ENCODE measurements around the gene RAB39B. TPM values are rescaled to one million over a fixed set of nuclear protein-coding genes. Genes with fewer than 3 reads are reported as not detected.

Gene RAB39B
- polyA plus RNA-seq, 1 donor (not counting 4 experiments of a cell fraction or from before 2014, with no cell fraction given), result 0.07 TPM

GRCh38 chrX:155221351-155221750 is 42.9 kb downstream of the RAB39B start:
- Histone ChIP-seq H2AFZ (ENCODE audit: control insufficient read depth, low read length) (no peak overlapping the region), H3K9me3 (ENCODE audit: control insufficient read depth, low read depth, low read length) (no peaks in the 10 kb centered on the region), H3K36me3 (ENCODE audit: control insufficient read depth in 2 of 2, extremely low read depth in 1 of 2, insufficient read depth in 2 of 2, low read length in 2 of 2) (no peaks in the 10 kb centered on the region), H3K4me3 (ENCODE audit: control insufficient read depth in 2 of 3, extremely low read depth in 1 of 3, insufficient read depth in 2 of 3, low read depth in 1 of 3, low read length in 3 of 3) (no peak overlapping the region), H3K4me2 (ENCODE audit: control insufficient read depth, extremely low read depth, insufficient read depth, low read depth, low read length) (no peak overlapping the region), H3K27me3 (ENCODE audit: control insufficient read depth, extremely low read depth, insufficient read depth, low read length) (no peaks in the 10 kb centered on the region), H4K20me1 (ENCODE audit: control insufficient read depth, extremely low read depth, insufficient read depth, low read length) (no peaks in the 10 kb centered on the region), H3K27ac (ENCODE audit: control insufficient read depth, insufficient read depth, low read length) (no peak overlapping the region), H3K4me1 (ENCODE audit: control insufficient read depth, extremely low read depth, insufficient read depth, low read length) (no peaks in the 10 kb centered on the region), H3K79me2 (ENCODE audit: control insufficient read depth, insufficient read depth, low read length) (peaks cover 27% of the 10 kb centered on the region), H3K9ac (ENCODE audit: control insufficient read depth, extremely low read depth, insufficient read depth, low read length) (no peak overlapping the region), H3K9me1 (ENCODE audit: control insufficient read depth, extremely low read depth, insufficient read depth, low read length) (no peaks in the 10 kb centered on the region)
- DNase-seq (ENCODE audit: low read depth, low spot score) (no peak), FAIRE-seq (no peak)
- dilution Hi-C loops (cut with MboI; ENCODE audit: extremely low pct_ligation_motif_present, low sequenced_read_pairs), result no loop called here
- TF ChIP-seq, protein P1, sequence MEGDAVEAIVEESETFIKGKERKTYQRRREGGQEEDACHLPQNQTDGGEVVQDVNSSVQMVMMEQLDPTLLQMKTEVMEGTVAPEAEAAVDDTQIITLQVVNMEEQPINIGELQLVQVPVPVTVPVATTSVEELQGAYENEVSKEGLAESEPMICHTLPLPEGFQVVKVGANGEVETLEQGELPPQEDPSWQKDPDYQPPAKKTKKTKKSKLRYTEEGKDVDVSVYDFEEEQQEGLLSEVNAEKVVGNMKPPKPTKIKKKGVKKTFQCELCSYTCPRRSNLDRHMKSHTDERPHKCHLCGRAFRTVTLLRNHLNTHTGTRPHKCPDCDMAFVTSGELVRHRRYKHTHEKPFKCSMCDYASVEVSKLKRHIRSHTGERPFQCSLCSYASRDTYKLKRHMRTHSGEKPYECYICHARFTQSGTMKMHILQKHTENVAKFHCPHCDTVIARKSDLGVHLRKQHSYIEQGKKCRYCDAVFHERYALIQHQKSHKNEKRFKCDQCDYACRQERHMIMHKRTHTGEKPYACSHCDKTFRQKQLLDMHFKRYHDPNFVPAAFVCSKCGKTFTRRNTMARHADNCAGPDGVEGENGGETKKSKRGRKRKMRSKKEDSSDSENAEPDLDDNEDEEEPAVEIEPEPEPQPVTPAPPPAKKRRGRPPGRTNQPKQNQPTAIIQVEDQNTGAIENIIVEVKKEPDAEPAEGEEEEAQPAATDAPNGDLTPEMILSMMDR (optimal IDR thresholded peaks at IDR 0.05 in 1 of 3, IDR thresholded peaks at IDR 0.05 in 1 of 3, conservative IDR thresholded peaks at IDR 0.05 in 1 of 3; ENCODE audit: extremely low read depth in 1 of 3, insufficient read depth in 2 of 3, low read length in 3 of 3), result no peak
- TF ChIP-seq EZH2 (IDR thresholded peaks at IDR 0.05; ENCODE audit: low read length), result no peak

- peaks cover 4% of the 10 kb centered on the region for H3K4me1 ChIP-seq (ENCODE audit: control insufficient read depth, extremely low read depth, insufficient read depth, low read length)
- no peaks in the 10 kb centered on the region for H3K36me3 ChIP-seq (ENCODE audit: control insufficient read depth in 2 of 2, extremely low read depth in 1 of 2, insufficient read depth in 2 of 2, low read length in 2 of 2)
- no peak overlapping the region for H3K27ac ChIP-seq (ENCODE audit: control insufficient read depth, insufficient read depth, low read length)
- dilution Hi-C loops (cut with MboI; ENCODE audit: extremely low pct_ligation_motif_present, low sequenced_read_pairs), result no loop called here
- no peaks in the 10 kb centered on the region for H3K9me1 ChIP-seq (ENCODE audit: control insufficient read depth, extremely low read depth, insufficient read depth, low read length)
- no peak overlapping the region for H3K4me2 ChIP-seq (ENCODE audit: control insufficient read depth, extremely low read depth, insufficient read depth, low read depth, low read length)
- TF ChIP-seq EZH2 (IDR thresholded peaks at IDR 0.05; ENCODE audit: low read length), result no peak
- TF ChIP-seq, protein P1 (optimal IDR thresholded peaks at IDR 0.05 in 1 of 3, IDR thresholded peaks at IDR 0.05 in 1 of 3, conservative IDR thresholded peaks at IDR 0.05 in 1 of 3; ENCODE audit: extremely low read depth in 1 of 3, insufficient read depth in 2 of 3, low read length in 3 of 3), result no peak
- no peak overlapping the region for H3K9ac ChIP-seq (ENCODE audit: control insufficient read depth, extremely low read depth, insufficient read depth, low read length)
- peaks cover 27% of the 10 kb centered on the region for H3K79me2 ChIP-seq (ENCODE audit: control insufficient read depth, insufficient read depth, low read length)
- no peaks in the 10 kb centered on the region for H3K9me3 ChIP-seq (ENCODE audit: control insufficient read depth, low read depth, low read length)
- H3K4me3 ChIP-seq (ENCODE audit: control insufficient read depth in 2 of 3, extremely low read depth in 1 of 3, insufficient read depth in 2 of 3, low read depth in 1 of 3, low read length in 3 of 3), result no peak overlapping the region
- H3K27me3 ChIP-seq (ENCODE audit: control insufficient read depth, extremely low read depth, insufficient read depth, low read length), result no peaks in the 10 kb centered on the region
- no peaks in the 10 kb centered on the region for H4K20me1 ChIP-seq (ENCODE audit: control insufficient read depth, extremely low read depth, insufficient read depth, low read length)
- DNase-seq (ENCODE audit: low read depth, low spot score) (no peak), FAIRE-seq (no peak)
- H2AFZ ChIP-seq (ENCODE audit: control insufficient read depth, low read length), result no peak overlapping the region
These were observed 45.5 kb downstream of the RAB39B start for GRCh38 chrX:155218777-155219176.

All from keratinocyte (primary cell).